ENCODE data around the gene ADAMTSL3. TPM values are rescaled to one million over a fixed set of nuclear protein-coding genes. Genes with fewer than 3 reads are reported as not detected.

ADAMTSL3 gene
- total RNA-seq, 1 donor from 2014 or later: 0.07 TPM

DNA sequence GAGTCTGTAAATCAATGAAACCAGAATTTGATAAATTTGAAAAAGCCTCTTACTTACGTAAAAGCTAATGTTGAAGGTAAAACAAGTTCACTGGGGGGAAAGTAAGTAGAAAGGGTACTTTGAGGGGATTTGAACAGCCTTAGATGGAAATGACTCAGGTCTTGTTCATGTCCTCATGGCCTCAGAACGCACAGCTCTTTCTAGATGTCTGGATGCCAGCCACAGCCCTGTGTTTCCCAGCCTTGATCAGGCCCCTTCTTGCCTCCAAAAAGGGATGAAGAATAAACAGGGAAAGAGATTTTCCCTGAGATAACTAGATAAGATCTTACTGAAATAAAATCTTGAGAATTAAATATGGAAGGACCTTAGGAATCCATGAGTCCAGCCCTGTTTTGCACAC is 344.6 kb downstream of the ADAMTSL3 start:
- Mint-ChIP-seq H3K27me3 (ENCODE audit: low read depth) (no peaks in the 10 kb centered on the region), H3K36me3 (ENCODE audit: low read depth) (no peaks in the 10 kb centered on the region), H3K4me3 (no peak overlapping the region), H3K27ac (ENCODE audit: unreplicated experiment) (no peak overlapping the region), H3K4me1 (no peaks in the 10 kb centered on the region), H3K9me3 (peaks cover 3% of the 10 kb centered on the region)
- TF ChIP-seq, protein P1, sequence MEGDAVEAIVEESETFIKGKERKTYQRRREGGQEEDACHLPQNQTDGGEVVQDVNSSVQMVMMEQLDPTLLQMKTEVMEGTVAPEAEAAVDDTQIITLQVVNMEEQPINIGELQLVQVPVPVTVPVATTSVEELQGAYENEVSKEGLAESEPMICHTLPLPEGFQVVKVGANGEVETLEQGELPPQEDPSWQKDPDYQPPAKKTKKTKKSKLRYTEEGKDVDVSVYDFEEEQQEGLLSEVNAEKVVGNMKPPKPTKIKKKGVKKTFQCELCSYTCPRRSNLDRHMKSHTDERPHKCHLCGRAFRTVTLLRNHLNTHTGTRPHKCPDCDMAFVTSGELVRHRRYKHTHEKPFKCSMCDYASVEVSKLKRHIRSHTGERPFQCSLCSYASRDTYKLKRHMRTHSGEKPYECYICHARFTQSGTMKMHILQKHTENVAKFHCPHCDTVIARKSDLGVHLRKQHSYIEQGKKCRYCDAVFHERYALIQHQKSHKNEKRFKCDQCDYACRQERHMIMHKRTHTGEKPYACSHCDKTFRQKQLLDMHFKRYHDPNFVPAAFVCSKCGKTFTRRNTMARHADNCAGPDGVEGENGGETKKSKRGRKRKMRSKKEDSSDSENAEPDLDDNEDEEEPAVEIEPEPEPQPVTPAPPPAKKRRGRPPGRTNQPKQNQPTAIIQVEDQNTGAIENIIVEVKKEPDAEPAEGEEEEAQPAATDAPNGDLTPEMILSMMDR (conservative IDR thresholded peaks at IDR 0.05): no peak
- no peak for DNase-seq (ENCODE audit: low read depth, low spot score)

DNA sequence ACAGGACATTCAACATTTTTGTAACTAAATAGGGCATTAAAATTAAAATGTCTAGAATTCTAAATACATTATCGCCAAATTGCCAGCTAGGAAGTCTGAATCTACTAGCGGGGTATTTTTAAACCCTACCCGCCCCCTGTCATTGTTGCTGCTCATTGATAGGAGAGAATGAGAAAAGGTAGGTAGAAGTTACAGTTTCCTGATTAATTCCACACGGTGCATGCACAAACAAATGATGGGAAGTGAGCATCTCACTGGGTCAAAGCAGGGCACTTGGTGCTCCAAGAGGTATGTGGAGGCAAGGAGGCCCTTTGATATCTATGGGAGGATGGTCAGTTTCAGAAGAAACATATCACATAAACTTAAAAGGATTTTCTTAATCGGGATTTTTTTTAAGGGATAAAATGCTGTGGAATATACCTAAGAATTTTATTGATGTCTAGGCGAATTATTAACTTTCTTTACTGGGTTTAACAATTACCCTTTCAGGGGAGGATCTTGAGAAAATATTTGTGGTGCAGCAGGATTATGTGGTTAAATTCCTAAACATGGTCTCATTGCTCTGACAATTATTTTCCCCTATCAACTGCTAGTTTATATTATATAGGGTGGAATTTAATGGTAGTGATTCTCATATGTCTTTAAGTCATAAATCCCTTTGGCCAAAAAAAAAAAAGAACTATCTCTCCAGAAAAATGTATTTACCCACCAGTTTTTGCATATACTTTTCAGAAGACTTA is 345.6 kb downstream of the ADAMTSL3 start:
- TF ChIP-seq, protein P1 (conservative IDR thresholded peaks at IDR 0.05): no peak
- no peak for DNase-seq (ENCODE audit: low read depth, low spot score)
- no peaks in the 10 kb centered on the region for H3K4me1 Mint-ChIP-seq
- no peak overlapping the region for H3K27ac Mint-ChIP-seq (ENCODE audit: unreplicated experiment)
- H3K4me3 Mint-ChIP-seq: no peak overlapping the region
- H3K9me3 Mint-ChIP-seq: peaks cover 3% of the 10 kb centered on the region
- no peaks in the 10 kb centered on the region for H3K27me3 Mint-ChIP-seq (ENCODE audit: low read depth)
- H3K36me3 Mint-ChIP-seq (ENCODE audit: low read depth): no peaks in the 10 kb centered on the region

DNA sequence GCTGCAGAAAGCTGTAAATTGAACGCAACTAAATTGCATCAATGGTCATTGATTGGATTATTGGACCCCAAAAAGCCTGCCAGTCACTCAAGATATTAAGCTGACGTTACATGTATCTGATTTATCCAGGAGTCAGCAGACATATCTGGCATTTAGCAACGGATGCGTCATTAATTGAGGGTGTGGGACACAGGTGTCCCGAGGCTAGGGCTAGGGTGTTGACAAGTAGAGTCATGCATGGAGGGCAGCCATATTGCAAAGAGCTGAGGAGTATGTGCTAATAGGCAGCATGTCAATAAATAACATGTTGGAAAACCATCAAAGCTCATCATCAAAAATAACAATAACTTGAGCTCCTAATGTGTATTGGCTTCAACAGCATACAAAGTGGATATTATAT is 347.1 kb downstream of the ADAMTSL3 start:
- H3K27me3 Mint-ChIP-seq (ENCODE audit: low read depth): no peaks in the 10 kb centered on the region
- DNase-seq (ENCODE audit: low read depth, low spot score): no peak
- H3K4me1 Mint-ChIP-seq: no peaks in the 10 kb centered on the region
- TF ChIP-seq, protein P1 (conservative IDR thresholded peaks at IDR 0.05): no peak
- no peaks in the 10 kb centered on the region for H3K36me3 Mint-ChIP-seq (ENCODE audit: low read depth)
- H3K27ac Mint-ChIP-seq (ENCODE audit: unreplicated experiment): no peak overlapping the region
- peaks cover 3% of the 10 kb centered on the region for H3K9me3 Mint-ChIP-seq
- H3K4me3 Mint-ChIP-seq: no peak overlapping the region

DNA sequence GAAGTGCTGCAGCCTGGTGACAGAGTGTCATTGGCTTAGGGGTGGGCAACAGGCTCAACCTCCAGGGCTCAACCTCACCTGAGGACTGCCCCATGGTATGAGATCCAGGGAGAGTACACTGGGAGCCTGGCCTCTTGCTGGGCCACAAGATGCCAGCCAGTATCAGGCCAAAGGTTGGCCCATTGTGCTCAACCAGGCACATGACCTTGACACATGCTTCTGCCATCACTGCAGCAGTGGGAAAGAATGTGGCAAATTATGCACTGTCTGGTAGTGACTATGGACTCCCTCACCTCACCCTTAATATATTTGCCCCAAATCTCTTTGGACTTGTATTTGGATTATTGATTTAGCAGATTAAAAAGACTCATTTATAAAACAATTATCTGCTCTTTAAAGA is 347.7 kb downstream of the ADAMTSL3 start:
- TF ChIP-seq, protein P1 (conservative IDR thresholded peaks at IDR 0.05): no peak

DNA sequence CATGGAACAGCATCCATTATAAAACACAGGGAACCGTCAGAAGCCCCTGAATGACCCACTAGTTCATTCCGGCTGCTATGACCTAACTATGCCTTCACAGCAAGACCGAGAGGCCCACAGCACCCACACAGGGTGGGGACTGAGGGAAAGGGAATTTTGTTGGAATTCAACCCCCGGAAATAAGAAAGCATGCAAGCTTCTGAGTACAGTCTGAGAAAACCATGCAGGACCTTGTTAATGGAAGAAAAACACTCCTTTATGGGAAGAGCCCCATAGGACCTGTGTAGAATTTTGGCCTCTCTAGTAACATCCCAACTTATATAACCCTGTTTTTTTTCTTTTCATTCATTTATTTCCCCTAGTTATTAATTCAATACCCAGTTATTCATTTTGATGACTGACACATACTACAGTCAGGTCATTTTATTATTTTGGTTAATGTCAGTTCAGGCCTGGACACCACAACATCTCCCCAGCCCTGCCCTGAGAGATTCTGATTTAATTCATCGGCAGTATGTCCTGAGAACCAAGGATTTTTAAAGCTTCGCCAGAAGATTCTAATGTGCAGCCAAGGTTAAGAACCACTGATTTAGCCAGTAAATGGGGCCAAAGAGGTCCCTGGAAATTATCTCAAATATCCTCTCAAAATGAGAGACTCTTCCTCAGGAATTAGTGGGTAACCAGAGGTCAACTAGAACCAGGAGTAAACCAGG is 350.0 kb downstream of the ADAMTSL3 start:
- no peaks in the 10 kb centered on the region for H3K4me1 Mint-ChIP-seq
- TF ChIP-seq, protein P1 (conservative IDR thresholded peaks at IDR 0.05): no peak
- DNase-seq (ENCODE audit: low read depth, low spot score): no peak
- H3K36me3 Mint-ChIP-seq (ENCODE audit: low read depth): no peaks in the 10 kb centered on the region
- H3K4me3 Mint-ChIP-seq: no peak overlapping the region
- H3K9me3 Mint-ChIP-seq: no peaks in the 10 kb centered on the region
- H3K27me3 Mint-ChIP-seq (ENCODE audit: low read depth): no peaks in the 10 kb centered on the region
- H3K27ac Mint-ChIP-seq (ENCODE audit: unreplicated experiment): no peak overlapping the region

More for the DNA sequence above, 347.7 kb downstream of the ADAMTSL3 start:
- no peaks in the 10 kb centered on the region for H3K4me1 Mint-ChIP-seq
- no peak for DNase-seq (ENCODE audit: low read depth, low spot score)
- no peaks in the 10 kb centered on the region for H3K27me3 Mint-ChIP-seq (ENCODE audit: low read depth)
- peaks cover 3% of the 10 kb centered on the region for H3K9me3 Mint-ChIP-seq
- H3K36me3 Mint-ChIP-seq (ENCODE audit: low read depth): no peaks in the 10 kb centered on the region
- H3K4me3 Mint-ChIP-seq: no peak overlapping the region
- H3K27ac Mint-ChIP-seq (ENCODE audit: unreplicated experiment): no peak overlapping the region

Data from neural crest cell (in vitro differentiated cells).